ENCODE measurements around the gene ARF6.

DNA sequence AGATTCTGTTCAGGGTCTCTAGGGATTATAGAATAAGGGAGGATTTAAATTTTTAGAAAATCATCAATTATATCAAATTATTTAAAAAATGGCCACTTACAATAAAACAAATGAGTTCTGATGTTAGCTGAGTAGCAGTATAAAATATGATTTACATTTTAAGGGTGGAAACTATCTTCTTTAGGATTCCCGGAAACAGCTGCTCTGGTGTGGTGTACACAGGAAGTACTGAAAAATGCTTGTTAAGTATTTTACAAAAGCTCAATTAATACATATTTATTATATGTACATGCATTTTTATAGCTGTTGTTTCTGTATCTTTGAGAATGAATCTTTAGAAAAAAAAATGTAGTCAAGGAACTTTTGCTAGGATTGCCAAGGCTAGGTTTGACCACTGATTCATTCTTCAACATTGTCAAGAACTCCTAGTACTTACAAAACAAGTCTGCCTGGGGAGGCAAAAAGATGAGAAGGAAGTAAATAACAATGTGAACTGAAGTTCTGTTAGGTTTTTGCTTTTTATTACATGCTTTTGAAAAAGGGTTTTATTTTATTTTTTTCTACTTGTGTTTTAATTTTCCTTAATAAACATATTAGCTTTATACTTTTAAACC lies 48.0 kb downstream of the ARF6 start:
- no peak for TF ChIP-seq POLR2A (IDR thresholded peaks at IDR 0.05; ENCODE audit: low read length)
- TF ChIP-seq, protein P1, sequence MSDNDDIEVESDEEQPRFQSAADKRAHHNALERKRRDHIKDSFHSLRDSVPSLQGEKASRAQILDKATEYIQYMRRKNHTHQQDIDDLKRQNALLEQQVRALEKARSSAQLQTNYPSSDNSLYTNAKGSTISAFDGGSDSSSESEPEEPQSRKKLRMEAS (IDR thresholded peaks at IDR 0.05) = no peak
- TF ChIP-seq, protein P2, sequence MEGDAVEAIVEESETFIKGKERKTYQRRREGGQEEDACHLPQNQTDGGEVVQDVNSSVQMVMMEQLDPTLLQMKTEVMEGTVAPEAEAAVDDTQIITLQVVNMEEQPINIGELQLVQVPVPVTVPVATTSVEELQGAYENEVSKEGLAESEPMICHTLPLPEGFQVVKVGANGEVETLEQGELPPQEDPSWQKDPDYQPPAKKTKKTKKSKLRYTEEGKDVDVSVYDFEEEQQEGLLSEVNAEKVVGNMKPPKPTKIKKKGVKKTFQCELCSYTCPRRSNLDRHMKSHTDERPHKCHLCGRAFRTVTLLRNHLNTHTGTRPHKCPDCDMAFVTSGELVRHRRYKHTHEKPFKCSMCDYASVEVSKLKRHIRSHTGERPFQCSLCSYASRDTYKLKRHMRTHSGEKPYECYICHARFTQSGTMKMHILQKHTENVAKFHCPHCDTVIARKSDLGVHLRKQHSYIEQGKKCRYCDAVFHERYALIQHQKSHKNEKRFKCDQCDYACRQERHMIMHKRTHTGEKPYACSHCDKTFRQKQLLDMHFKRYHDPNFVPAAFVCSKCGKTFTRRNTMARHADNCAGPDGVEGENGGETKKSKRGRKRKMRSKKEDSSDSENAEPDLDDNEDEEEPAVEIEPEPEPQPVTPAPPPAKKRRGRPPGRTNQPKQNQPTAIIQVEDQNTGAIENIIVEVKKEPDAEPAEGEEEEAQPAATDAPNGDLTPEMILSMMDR (IDR thresholded peaks at IDR 0.05) = no peak
- TF ChIP-seq POLR2AphosphoS2 (conservative IDR thresholded peaks at IDR 0.05; ENCODE audit: low read length) = no peak
- TF ChIP-seq KDM5A (IDR thresholded peaks at IDR 0.05) = no peak
- TF ChIP-seq, protein P3, sequence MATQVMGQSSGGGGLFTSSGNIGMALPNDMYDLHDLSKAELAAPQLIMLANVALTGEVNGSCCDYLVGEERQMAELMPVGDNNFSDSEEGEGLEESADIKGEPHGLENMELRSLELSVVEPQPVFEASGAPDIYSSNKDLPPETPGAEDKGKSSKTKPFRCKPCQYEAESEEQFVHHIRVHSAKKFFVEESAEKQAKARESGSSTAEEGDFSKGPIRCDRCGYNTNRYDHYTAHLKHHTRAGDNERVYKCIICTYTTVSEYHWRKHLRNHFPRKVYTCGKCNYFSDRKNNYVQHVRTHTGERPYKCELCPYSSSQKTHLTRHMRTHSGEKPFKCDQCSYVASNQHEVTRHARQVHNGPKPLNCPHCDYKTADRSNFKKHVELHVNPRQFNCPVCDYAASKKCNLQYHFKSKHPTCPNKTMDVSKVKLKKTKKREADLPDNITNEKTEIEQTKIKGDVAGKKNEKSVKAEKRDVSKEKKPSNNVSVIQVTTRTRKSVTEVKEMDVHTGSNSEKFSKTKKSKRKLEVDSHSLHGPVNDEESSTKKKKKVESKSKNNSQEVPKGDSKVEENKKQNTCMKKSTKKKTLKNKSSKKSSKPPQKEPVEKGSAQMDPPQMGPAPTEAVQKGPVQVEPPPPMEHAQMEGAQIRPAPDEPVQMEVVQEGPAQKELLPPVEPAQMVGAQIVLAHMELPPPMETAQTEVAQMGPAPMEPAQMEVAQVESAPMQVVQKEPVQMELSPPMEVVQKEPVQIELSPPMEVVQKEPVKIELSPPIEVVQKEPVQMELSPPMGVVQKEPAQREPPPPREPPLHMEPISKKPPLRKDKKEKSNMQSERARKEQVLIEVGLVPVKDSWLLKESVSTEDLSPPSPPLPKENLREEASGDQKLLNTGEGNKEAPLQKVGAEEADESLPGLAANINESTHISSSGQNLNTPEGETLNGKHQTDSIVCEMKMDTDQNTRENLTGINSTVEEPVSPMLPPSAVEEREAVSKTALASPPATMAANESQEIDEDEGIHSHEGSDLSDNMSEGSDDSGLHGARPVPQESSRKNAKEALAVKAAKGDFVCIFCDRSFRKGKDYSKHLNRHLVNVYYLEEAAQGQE (IDR thresholded peaks at IDR 0.05) = no peak
- TF ChIP-seq EP300 (IDR thresholded peaks at IDR 0.05) = no peak
- TF ChIP-seq CEBPB (IDR thresholded peaks at IDR 0.05) = no peak
- TF ChIP-seq, protein P4, sequence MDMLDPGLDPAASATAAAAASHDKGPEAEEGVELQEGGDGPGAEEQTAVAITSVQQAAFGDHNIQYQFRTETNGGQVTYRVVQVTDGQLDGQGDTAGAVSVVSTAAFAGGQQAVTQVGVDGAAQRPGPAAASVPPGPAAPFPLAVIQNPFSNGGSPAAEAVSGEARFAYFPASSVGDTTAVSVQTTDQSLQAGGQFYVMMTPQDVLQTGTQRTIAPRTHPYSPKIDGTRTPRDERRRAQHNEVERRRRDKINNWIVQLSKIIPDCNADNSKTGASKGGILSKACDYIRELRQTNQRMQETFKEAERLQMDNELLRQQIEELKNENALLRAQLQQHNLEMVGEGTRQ (IDR thresholded peaks at IDR 0.05) = no peak
- TF ChIP-seq ZNF302 (CRISPR knock-in tag; IDR thresholded peaks at IDR 0.05) = no peak
- no peak for TF ChIP-seq RNF2 (IDR thresholded peaks at IDR 0.05; ENCODE audit: borderline replicate concordance, low read depth)
- no peak for TF ChIP-seq SREBF2 (IDR thresholded peaks at IDR 0.05)
- TF ChIP-seq, protein P5, sequence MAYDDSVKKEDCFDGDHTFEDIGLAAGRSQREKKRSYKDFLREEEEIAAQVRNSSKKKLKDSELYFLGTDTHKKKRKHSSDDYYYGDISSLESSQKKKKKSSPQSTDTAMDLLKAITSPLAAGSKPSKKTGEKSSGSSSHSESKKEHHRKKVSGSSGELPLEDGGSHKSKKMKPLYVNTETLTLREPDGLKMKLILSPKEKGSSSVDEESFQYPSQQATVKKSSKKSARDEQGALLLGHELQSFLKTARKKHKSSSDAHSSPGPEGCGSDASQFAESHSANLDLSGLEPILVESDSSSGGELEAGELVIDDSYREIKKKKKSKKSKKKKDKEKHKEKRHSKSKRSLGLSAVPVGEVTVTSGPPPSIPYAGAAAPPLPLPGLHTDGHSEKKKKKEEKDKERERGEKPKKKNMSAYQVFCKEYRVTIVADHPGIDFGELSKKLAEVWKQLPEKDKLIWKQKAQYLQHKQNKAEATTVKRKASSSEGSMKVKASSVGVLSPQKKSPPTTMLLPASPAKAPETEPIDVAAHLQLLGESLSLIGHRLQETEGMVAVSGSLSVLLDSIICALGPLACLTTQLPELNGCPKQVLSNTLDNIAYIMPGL (CRISPR knock-in tag; IDR thresholded peaks at IDR 0.05; ENCODE audit: borderline replicate concordance) = no peak
- no peak for TF ChIP-seq CHD4 (IDR thresholded peaks at IDR 0.05; ENCODE audit: borderline replicate concordance)

All from A549 (cell line).